Activated CD8-positive, alpha-beta T cell treated with anti-CD3 and anti-CD28 coated beads, Interleukin-2, amount 10 ng/mL, durations not matched to agents 7 days and 5 days (primary cell): ENCODE data around the gene POU6F2. TPM values are rescaled to one million over a fixed set of nuclear protein-coding genes. Genes with fewer than 3 reads are reported as not detected.

ENCODE experiments used
- ATAC-seq: fragments of 150-1000 bp; cut with Tn5 transposase; one replicate; pipeline ENCODE4 v1.10.0; 2021; ENCODE audit warnings: moderate library complexity
- CTCF ChIA-PET: fragments of 350-600 bp; sonication (Branson Sonifier 250); formaldehyde crosslinking; loops from one replicate; lab custom pipeline; 2021; ENCODE audit warnings: antibody characterized with exemption; lab: Charles Lee
- POLR2A ChIA-PET: fragments of 350-600 bp; sonication (Branson Sonifier 250); formaldehyde crosslinking; loops from one replicate; lab custom pipeline; 2021; ENCODE audit warnings: antibody characterized with exemption; lab: Charles Lee
- DNase-seq: peaks from one replicate; pipeline ENCODE4 v3.0.0-alpha.2; 2020
- H3K27ac Mint-ChIP-seq: one replicate; pipeline ENCODE4 v1.8.0; 2021; ENCODE audit warnings: mild to moderate bottlenecking, mixed read lengths
- H3K27me3 Mint-ChIP-seq: one replicate; pipeline ENCODE4 v1.8.0; 2021; ENCODE audit warnings: low read depth, mixed read lengths
- H3K36me3 Mint-ChIP-seq: one replicate; pipeline ENCODE4 v1.8.0; 2021; ENCODE audit warnings: low read depth, mixed read lengths
- H3K4me1 Mint-ChIP-seq: one replicate; pipeline ENCODE4 v1.8.0; 2021; ENCODE audit warnings: low read depth, mixed read lengths
- H3K4me3 Mint-ChIP-seq: one replicate; pipeline ENCODE4 v1.8.0; 2021; ENCODE audit warnings: mild to moderate bottlenecking, mixed read lengths
- H3K9me3 Mint-ChIP-seq: one replicate; pipeline ENCODE4 v1.8.0; 2022; ENCODE audit warnings: mixed read lengths; ENCODE audit not compliant: insufficient read depth
- total RNA-seq, 2 experiments: library from RNA; stranded (reverse); gene quantifications; one replicate each; pipeline ENCODE4 v1.2.3, GENCODE V29; 2021

Gene POU6F2
- total RNA-seq, 2 experiments from 2014 or later: not detected

DNA sequence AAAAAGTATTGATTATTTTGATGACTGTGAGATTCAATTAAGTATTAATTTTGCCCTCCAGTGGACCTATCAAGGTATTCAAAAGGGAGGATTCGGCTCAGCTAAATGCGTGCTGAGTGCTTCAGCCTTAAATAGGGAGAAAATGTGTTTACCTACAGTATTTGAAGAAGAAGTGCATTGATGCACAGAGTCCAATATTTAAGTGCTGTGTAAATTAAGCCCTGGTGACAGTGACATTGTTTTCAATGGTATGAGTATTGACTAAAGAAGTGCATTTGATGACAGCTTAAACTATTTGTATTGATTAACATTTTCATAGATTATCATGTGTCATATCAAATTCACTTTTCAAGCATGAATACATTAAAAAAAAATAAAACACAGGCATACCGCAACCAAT is 106.6 kb downstream of the POU6F2 start:
- Mint-ChIP-seq H3K27me3 (peaks cover 10% of the 10 kb centered on the region), H3K36me3 (no peaks in the 10 kb centered on the region), H3K4me1 (no peaks in the 10 kb centered on the region), H3K4me3 (no peak overlapping the region), H3K27ac (no peak overlapping the region), H3K9me3 (no peaks in the 10 kb centered on the region)
- ChIA-PET CTCF (no interaction called here), POLR2A (no interaction called here)
- no peak for ATAC-seq
- DNase-seq: no peak

DNA sequence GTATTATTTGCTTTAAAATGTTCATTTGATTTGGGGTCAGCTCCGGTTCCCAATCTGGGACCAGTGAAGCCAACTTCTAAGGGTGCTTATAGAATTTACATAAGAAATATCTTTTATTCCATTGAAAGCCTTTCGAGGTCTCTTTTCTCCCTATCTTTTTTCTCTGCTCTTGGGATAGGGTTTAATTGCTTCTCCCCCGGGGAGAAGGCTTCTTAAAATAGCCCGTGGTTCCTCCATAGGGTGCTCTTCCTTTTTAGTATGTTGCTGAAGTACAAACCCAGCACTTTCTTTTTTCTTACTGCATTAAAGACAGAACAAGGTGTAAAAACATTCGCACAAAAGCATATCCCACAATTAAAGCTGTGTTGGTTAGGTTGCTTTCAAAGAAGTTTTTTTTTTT is 107.5 kb downstream of the POU6F2 start:
- ChIA-PET POLR2A (no interaction called here), CTCF (no interaction called here)
- H3K27ac Mint-ChIP-seq: no peak overlapping the region
- no peaks in the 10 kb centered on the region for H3K36me3 Mint-ChIP-seq
- H3K4me1 Mint-ChIP-seq: no peaks in the 10 kb centered on the region
- ATAC-seq (no peak), DNase-seq (no peak)
- no peaks in the 10 kb centered on the region for H3K9me3 Mint-ChIP-seq
- H3K4me3 Mint-ChIP-seq: no peak overlapping the region
- H3K27me3 Mint-ChIP-seq: peaks cover 10% of the 10 kb centered on the region

DNA sequence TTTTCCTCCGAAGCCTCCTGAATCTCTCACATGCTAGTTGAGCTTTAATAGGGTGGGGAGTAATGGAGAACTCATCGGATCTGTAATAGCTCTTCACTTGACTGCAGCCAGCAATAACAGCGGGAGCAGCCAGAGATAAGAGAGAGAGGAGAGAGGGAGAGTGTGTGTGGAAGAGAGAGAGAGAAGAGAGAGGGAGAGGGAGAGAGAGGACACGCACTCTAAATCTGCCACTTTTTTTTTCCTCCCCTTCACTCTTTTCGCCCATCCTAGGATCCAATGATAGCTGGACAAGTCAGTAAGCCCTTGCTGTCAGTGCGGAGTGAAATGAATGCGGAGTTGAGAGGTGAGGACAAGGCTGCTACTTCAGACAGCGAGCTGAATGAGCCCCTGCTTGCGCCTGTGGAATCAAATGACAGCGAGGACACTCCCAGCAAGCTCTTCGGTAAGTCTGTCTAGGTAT is 107.9 kb downstream of the POU6F2 start:
- no peak overlapping the region for H3K4me3 Mint-ChIP-seq
- peaks cover 10% of the 10 kb centered on the region for H3K27me3 Mint-ChIP-seq
- DNase-seq: no peak
- H3K4me1 Mint-ChIP-seq: no peaks in the 10 kb centered on the region
- POLR2A ChIA-PET: no interaction called here
- no peak for ATAC-seq
- CTCF ChIA-PET: no interaction called here
- H3K9me3 Mint-ChIP-seq: no peaks in the 10 kb centered on the region
- H3K36me3 Mint-ChIP-seq: no peaks in the 10 kb centered on the region
- H3K27ac Mint-ChIP-seq: no peak overlapping the region

DNA sequence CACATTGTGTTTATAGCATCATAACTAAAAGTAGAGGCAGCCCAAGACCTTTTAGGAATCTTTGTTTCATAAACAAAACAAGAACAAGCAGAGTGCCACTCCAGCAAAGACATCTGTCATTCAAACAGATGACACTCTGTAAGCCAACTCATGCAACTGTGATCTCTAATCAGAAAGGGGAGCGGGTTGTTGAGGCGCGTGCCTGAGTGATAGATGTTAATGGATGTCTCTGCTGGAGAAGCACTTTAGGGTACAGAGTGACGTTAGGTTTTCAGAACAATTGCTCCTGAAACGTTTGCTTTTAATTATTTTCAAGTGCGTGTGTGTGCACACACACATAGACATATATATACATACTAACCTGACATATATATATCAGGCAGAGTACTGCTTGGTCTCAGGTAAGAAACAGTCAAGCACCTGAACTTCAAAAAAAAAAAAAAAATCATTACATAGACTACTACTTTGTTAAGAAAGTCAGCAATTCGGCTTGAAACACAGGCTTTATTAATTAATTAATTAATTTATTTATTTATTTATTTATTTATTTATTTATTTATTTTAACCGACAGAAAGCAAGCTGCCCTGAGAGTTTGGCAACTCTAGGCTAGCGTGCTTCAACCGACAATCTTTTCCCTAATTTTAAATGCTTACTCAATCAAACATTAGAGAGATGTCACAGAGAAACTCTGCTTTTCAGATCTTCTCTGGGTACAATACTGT is 109.1 kb downstream of the POU6F2 start:
- CTCF ChIA-PET: no interaction called here
- no peak overlapping the region for H3K4me3 Mint-ChIP-seq
- DNase-seq (no peak), ATAC-seq (no peak)
- POLR2A ChIA-PET: no interaction called here
- no peak overlapping the region for H3K27ac Mint-ChIP-seq
- H3K36me3 Mint-ChIP-seq: no peaks in the 10 kb centered on the region
- peaks cover 10% of the 10 kb centered on the region for H3K27me3 Mint-ChIP-seq
- H3K9me3 Mint-ChIP-seq: no peaks in the 10 kb centered on the region
- no peaks in the 10 kb centered on the region for H3K4me1 Mint-ChIP-seq

DNA sequence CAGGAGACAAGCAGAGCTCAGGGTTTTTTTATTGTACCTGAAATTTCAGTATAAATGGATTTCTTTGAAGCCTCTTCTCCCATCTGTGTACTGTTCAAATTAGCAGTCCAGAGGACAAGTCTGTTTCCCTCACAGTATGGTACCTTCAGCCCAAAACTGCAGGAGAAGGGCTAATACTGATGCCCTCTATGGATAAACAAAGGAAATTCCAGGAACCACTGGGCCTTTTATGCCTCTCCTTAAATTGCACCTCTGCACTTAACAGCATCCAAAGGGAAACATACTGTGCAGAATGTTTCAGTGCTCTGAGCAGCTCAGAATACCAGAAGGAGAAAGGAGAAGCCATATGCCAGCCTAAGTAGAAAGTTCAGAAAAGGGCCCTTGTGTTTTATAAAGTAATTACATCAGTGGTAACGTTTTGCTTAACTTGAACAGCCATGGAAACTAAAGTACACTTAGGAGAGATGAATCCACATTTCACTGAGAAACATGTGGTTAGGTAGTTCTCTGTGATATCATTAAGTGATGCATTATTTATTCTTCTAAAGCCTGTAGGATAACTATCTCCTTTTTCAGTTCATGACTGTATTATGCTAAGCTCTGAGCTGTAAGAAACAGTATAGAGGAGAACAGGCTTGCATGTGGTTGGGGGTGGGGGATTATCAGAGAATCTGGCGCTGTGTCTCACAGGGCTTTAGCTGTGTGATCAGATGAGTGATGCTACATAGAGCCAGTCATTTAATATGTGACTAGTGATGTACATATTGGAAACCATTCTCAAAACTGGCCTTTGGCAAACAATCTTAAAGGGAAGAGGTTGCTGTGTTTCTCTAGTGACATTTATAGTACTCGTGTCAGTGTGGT is 111.3 kb downstream of the POU6F2 start:
- Mint-ChIP-seq H3K27ac (no peak overlapping the region), H3K4me3 (no peak overlapping the region), H3K4me1 (no peaks in the 10 kb centered on the region), H3K36me3 (no peaks in the 10 kb centered on the region), H3K9me3 (no peaks in the 10 kb centered on the region), H3K27me3 (peaks cover 10% of the 10 kb centered on the region)
- DNase-seq: no peak
- POLR2A ChIA-PET: interaction anchor here (0.6 kb wide), 1 partner anchor 12 kb away, joined by 3 read pairs; no protein-coding TSS in a partner anchor
- CTCF ChIA-PET: no interaction called here
- ATAC-seq: no peak

DNA sequence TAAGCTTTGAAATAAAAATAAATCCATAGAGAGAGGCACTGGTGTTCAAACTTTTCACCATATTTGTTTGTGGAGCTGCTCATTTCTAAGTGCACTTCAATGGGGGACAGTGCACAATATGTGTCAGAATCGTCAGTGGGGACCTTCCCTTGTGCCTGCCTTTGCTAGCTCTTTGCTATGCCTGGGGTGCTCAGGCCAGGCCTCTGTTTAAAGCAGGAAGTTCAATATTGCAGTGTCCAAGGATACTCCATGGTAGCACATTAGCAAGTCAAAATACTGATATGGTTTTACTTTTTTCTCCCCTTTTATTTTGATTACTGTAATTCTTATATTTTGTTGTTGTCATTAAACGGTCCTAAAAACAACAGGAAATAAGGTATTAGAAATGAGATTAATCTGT is 113.4 kb downstream of the POU6F2 start:
- CTCF ChIA-PET: no interaction called here
- H3K27ac Mint-ChIP-seq: no peak overlapping the region
- no peaks in the 10 kb centered on the region for H3K9me3 Mint-ChIP-seq
- POLR2A ChIA-PET: interaction anchor here (0.5 kb wide), 1 partner anchor 50 kb away, joined by 3 read pairs; no protein-coding TSS in a partner anchor
- H3K4me3 Mint-ChIP-seq: no peak overlapping the region
- no peaks in the 10 kb centered on the region for H3K36me3 Mint-ChIP-seq
- no peaks in the 10 kb centered on the region for H3K4me1 Mint-ChIP-seq
- DNase-seq: no peak
- H3K27me3 Mint-ChIP-seq: peaks cover 2% of the 10 kb centered on the region
- no peak for ATAC-seq

DNA sequence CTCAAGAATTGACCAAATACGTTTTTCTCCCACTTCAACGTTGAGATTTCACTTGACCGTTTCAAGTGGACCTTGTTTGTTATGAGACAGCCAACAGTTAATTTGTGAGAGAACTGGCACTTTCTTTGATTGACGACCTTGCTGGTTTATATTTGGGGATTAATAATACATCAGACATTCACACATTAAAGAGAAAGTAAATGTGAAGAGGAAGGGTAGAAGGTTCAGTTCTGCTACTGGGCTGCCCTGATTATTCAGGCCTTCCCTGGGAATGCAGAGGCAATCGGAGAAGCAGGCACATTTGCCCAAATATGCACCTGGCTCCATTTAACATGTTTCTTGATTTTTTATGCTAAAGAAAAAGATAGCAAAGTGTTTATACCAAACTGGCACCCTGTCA is 114.1 kb downstream of the POU6F2 start:
- H3K9me3 Mint-ChIP-seq: no peaks in the 10 kb centered on the region
- H3K27me3 Mint-ChIP-seq: no peaks in the 10 kb centered on the region
- ATAC-seq (no peak), DNase-seq (no peak)
- POLR2A ChIA-PET: no interaction called here
- H3K4me1 Mint-ChIP-seq: no peaks in the 10 kb centered on the region
- H3K27ac Mint-ChIP-seq: no peak overlapping the region
- CTCF ChIA-PET: no interaction called here
- H3K4me3 Mint-ChIP-seq: no peak overlapping the region
- H3K36me3 Mint-ChIP-seq: no peaks in the 10 kb centered on the region

DNA sequence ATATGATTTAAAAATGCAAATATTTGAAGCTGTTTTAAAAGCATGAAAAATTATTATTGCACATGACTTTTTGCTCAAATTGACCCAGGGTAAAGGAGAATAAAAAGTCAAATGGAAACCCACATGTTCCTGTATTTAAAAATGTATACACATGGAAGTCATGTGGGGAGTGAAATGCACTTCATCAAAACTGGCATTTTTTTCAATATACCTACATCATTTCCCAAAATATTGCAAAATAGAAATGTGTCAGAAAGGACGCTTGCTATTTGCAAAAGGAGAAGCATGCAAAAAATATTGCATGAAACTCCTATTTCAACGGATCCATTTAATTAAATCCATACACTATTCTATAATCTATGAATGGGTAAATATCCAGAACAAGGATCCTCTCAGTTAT is 117.0 kb downstream of the POU6F2 start:
- no peak for DNase-seq
- ChIA-PET CTCF (no interaction called here), POLR2A (no interaction called here)
- no peaks in the 10 kb centered on the region for H3K36me3 Mint-ChIP-seq
- H3K4me3 Mint-ChIP-seq: no peak overlapping the region
- no peak for ATAC-seq
- H3K27me3 Mint-ChIP-seq: no peaks in the 10 kb centered on the region
- no peak overlapping the region for H3K27ac Mint-ChIP-seq
- H3K4me1 Mint-ChIP-seq: no peaks in the 10 kb centered on the region
- no peaks in the 10 kb centered on the region for H3K9me3 Mint-ChIP-seq

DNA sequence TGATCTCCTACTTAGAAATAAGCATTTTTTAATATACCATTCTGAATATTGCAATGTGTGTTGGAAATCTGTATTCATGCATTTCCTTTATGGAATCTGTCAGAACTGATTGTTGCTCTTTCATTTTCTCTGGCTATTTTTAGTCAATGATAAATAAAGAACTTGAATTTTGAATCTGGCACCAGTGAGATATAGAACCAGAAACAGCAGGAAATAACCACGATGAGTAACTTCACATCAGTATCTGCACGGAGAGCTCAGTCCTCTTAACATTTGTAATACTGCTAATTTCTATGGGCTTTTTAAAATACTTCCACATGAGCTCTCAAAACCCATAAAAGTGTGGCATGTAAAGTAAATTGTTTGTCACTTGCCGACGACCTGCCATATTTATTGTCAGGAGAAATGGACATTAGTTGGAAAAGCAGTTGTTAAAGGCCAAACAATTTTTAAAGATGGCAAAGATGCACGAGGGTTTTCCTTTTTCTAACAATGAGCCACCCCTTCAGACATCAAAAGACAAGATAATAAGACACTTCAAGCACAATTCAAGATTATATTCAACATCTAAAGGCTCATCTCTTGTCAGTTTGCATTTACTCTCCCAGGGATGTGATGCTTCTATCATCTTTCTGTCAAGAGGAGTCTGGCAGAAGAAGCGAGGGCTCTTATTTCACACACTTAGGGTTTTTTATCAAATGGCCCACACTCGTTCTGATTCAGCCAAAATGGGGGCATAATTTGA is 118.3 kb downstream of the POU6F2 start:
- no peaks in the 10 kb centered on the region for H3K36me3 Mint-ChIP-seq
- POLR2A ChIA-PET: no interaction called here
- peaks cover 2% of the 10 kb centered on the region for H3K27me3 Mint-ChIP-seq
- H3K4me1 Mint-ChIP-seq: no peaks in the 10 kb centered on the region
- no peak overlapping the region for H3K4me3 Mint-ChIP-seq
- CTCF ChIA-PET: no interaction called here
- DNase-seq: no peak
- no peak for ATAC-seq
- H3K9me3 Mint-ChIP-seq: no peaks in the 10 kb centered on the region
- H3K27ac Mint-ChIP-seq: no peak overlapping the region

DNA sequence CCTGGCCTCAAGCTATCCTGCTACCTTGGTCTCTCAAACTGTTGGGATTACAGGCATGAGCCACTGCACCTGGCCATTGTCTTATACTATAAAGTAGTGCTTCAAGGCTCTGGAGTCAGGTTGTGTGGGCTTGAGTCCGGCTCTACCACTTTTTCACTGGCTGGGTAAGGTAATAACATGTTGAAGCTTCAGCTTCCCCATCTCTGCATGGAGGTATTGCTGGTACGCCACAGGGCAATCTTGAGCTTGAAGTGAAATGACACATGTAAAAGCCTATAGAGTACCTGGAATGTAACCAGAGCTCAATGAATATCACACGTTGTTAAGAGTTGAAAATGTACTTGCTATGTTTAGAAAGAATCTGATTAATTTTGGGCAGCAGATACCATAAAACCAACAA is 120.8 kb downstream of the POU6F2 start:
- Mint-ChIP-seq H3K4me1 (no peaks in the 10 kb centered on the region), H3K27me3 (peaks cover 2% of the 10 kb centered on the region), H3K36me3 (no peaks in the 10 kb centered on the region), H3K27ac (no peak overlapping the region), H3K4me3 (no peak overlapping the region), H3K9me3 (no peaks in the 10 kb centered on the region)
- ATAC-seq (no peak), DNase-seq (no peak)
- POLR2A ChIA-PET: no interaction called here
- CTCF ChIA-PET: no interaction called here

DNA sequence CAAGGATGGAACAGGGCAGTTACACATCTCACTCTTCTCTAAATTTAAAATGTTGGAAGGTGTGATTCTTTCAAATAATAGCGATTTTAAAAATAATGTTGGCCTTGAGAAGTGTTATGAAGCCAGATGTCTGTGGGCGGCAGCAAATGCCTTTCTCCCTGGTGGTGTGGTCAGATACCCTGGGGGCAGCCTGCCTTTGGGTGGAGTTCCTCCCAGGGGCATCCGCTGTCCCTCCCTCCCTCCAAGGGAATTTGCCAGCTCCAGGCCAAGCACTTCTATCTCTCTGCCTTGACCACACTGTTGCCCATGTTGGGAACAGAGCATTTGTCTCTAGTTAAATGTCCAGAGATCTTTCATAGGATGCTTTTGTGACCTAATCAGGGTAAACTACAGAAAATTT is 121.4 kb downstream of the POU6F2 start:
- no peaks in the 10 kb centered on the region for H3K4me1 Mint-ChIP-seq
- POLR2A ChIA-PET: no interaction called here
- no peak for ATAC-seq
- CTCF ChIA-PET: no interaction called here
- no peak overlapping the region for H3K27ac Mint-ChIP-seq
- no peaks in the 10 kb centered on the region for H3K36me3 Mint-ChIP-seq
- no peak overlapping the region for H3K4me3 Mint-ChIP-seq
- DNase-seq: no peak
- H3K27me3 Mint-ChIP-seq: peaks cover 2% of the 10 kb centered on the region
- no peaks in the 10 kb centered on the region for H3K9me3 Mint-ChIP-seq

DNA sequence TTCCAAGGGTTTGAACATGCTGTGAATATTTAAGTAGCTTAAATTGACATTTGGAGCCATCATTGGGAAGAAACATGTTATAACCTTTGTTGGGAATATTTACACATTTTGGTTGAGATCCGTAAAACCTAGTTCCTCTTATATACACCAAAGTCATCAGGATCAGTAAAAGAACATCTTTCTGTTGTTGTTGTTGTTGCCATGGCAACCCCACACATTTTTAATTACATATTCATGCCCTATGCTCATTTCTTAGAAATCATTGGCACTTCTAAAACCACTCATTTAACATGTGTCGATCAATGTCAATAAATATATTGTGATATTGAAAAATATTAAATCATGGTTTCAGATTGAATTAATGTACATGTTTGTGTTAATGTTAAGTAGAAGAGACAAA is 122.6 kb downstream of the POU6F2 start:
- H3K4me3 Mint-ChIP-seq: no peak overlapping the region
- H3K4me1 Mint-ChIP-seq: no peaks in the 10 kb centered on the region
- DNase-seq (no peak), ATAC-seq (no peak)
- no peaks in the 10 kb centered on the region for H3K9me3 Mint-ChIP-seq
- peaks cover 2% of the 10 kb centered on the region for H3K27me3 Mint-ChIP-seq
- H3K27ac Mint-ChIP-seq: no peak overlapping the region
- POLR2A ChIA-PET: no interaction called here
- no peaks in the 10 kb centered on the region for H3K36me3 Mint-ChIP-seq
- CTCF ChIA-PET: no interaction called here
